SK-N-MC (cell line): Measurements from ENCODE around the gene HMMR.

Source experiments
- EZH2 ChIP-seq: fragments of 200-600 bp; sonication (generic); IDR thresholded peaks from one replicate; pipeline ENCODE4 v1.6.1; 2017; ENCODE audit warnings: antibody characterized with exemption
- POLR2AphosphoS5 ChIP-seq: IDR thresholded peaks from 2 replicates; pipeline ENCODE4 v1.6.1; 2012; ENCODE audit warnings: mild to moderate bottlenecking, low read depth, low read length, borderline replicate concordance

DNA sequence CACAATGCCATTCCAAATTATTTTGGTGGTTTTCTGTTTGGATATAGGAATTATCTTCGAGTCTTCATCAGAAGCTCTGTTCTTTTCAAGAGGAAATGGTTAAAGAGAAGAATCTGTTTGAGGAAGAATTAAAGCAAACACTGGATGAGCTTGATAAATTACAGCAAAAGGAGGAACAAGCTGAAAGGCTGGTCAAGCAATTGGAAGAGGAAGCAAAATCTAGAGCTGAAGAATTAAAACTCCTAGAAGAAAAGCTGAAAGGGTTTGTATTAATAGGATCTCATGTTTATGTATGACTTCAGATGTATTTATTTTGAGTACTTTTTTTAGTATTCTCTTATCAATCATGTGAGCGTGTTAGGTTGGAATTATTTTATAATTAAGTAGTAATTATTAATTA lies 15.0 kb downstream of the HMMR start:
- TF ChIP-seq POLR2AphosphoS5 (no peak), EZH2 (no peak)
